T-helper 22 cell (primary cell): ENCODE data around the gene SEPTIN8.

Source experiments
- DNase-seq: peaks from one replicate; pipeline ENCODE4 v3.0.0-alpha.2; 2020; ENCODE audit warnings: low read depth

The SEPTIN8 gene

DNA sequence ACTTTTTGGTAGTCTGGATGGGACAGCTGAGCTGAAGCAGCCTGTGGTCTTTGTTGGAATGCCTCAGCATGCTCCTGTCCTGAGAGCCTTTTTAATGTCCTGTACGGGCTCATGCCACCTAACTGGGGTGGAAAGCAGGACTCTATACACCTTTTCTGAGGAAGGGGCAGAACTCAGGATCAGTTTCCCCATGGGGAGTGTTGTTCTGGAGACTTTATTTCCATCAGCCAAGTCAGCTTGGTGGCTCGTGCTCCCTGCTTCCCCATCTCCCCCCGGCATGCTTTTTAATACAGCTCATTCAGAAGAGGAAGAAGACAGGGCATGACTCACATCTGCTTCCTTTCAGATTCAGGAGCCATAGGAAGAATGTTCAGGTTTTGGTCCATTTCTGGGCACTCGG lies 5.1 kb upstream of the SEPTIN8 start:
- DNase-seq: no peak

GRCh38 chr5:132781029-132781428 lies 4.0 kb upstream of the SEPTIN8 start:
- no peak for DNase-seq

GRCh38 chr5:132780577-132780976 lies 3.5 kb upstream of the SEPTIN8 start:
- no peak for DNase-seq

- no peak for DNase-seq
These were observed 2.9 kb upstream of the SEPTIN8 start for GRCh38 chr5:132779961-132780360.

- DNase-seq: no peak
These were observed 1.8 kb upstream of the SEPTIN8 start for GRCh38 chr5:132778856-132779255.

GRCh38 chr5:132778129-132778528 lies 1.1 kb upstream of the SEPTIN8 start:
- DNase-seq: no peak

DNA sequence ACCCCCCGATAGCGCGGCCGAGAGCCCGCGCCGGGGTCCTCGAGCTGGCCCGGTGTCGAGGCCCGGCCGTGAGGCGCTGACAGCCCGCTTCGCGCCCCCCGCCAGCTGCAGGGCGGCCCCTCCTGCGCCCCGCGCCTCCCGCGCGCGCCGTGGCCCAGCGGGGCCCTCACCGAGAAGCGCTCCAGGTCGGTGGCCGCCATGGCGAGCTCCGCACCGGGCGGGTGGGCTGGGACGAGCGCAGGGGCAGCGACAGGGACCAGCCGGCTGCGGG lies 166 bp downstream of the SEPTIN8 start:
- no peak for DNase-seq

GRCh38 chr5:132776131-132776937 lies 705 bp downstream of the SEPTIN8 start:
- DNase-seq: no peak

GRCh38 chr5:132775476-132775961 lies 1.5 kb downstream of the SEPTIN8 start:
- no peak for DNase-seq

- no peak for DNase-seq
These were observed 2.1 kb downstream of the SEPTIN8 start for GRCh38 chr5:132774896-132775295.

- DNase-seq: no peak
These were observed 2.6 kb downstream of the SEPTIN8 start for GRCh38 chr5:132774406-132774805.

- DNase-seq: no peak
These were observed 3.3 kb downstream of the SEPTIN8 start for GRCh38 chr5:132773601-132774355.

GRCh38 chr5:132773114-132773513 lies 3.9 kb downstream of the SEPTIN8 start:
- no peak for DNase-seq

- no peak for DNase-seq
These were observed 4.6 kb downstream of the SEPTIN8 start for GRCh38 chr5:132772291-132773070.

DNA sequence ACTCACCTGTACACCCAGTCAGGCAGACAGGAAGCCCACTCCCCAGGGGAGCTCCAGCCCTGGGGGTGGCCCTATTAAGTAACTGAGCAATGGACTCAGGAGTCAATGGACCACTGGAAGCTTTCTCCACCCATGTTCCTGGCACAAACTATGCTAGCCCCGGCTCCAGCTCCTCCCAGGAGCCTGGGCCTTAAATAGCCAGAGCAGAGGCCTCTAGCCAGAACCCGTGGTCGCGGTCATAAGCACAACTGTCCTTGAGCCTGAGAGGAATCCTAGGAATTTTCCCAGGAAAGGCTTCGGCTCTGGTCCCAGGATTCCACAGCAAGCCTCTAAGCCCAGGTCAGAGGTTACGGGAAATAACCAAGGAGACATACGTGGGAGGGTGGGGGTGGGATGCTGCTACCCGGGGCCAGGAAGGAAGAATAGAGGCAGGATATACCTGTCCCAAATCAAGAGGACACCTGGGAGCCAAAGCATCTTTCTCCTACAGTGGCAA lies 5.5 kb downstream of the SEPTIN8 start:
- no peak for DNase-seq

- DNase-seq: no peak
These were observed 6.4 kb downstream of the SEPTIN8 start for GRCh38 chr5:132770476-132771159.

GRCh38 chr5:132768485-132768868 lies 8.6 kb downstream of the SEPTIN8 start:
- DNase-seq: no peak

DNA sequence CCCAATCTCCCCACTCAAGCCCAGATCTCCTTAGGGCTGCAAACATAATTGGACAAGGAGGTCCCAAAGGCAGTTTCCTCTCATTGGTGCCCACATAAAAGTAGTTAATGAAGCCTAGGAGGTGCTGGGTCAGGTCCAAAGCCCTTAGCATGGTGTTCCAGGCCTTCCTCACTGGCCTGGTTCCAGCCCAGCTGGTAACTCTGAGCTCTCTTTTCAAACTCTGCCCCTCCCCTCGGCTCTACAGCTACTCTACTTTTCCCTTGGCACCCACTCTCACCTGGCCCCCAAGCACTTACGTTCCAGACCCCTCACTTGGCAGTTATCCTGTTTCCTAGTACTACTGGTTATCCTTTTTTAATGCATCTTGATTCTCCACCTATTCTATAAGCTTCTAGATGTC lies 9.9 kb downstream of the SEPTIN8 start:
- DNase-seq: no peak

GRCh38 chr5:132766806-132767055 lies 10.3 kb downstream of the SEPTIN8 start:
- no peak for DNase-seq

GRCh38 chr5:132766020-132766805 lies 10.8 kb downstream of the SEPTIN8 start:
- DNase-seq: no peak

DNA sequence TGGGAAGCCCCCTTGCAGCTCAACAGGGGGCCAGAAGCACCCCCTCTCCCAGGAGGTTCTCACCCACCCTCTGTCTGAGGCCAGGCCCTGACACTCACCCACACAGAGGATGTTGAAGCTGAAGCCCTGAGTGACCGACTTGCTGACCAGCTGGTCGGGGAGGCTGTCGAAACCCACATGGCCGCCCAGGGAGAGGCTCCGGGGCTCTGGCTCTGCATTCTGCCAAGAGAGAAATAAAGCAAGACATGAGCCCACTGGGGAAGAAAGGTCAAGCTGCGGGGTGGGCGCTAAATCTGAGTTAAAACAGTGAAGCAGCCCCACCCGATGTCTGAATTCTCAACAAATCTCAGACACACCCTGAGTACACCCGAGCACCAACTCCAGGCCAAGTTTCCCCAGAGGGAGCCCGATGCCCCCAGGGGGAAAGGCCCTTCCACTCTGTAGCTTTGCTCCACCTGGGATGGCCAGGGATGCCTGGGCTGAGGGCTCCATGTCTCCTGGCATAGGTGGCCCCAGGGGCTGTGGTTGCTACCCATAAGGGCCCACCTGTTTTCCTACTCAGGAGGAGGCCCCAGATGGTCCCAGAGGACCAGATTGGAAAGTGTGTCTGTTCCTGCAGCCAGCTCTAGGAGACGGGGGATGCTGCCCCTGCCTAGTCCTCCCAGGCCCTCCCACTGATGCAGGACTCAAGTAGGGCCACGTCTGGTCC lies 11.6 kb downstream of the SEPTIN8 start:
- DNase-seq: no peak
